Suprapubic skin (tissue), 4 donors: ENCODE data around the gene TAF13. TPM values are rescaled to one million over a fixed set of nuclear protein-coding genes. Genes with fewer than 3 reads are reported as not detected.
"Not testable (repeated sequence)": the region's sequence is repeated elsewhere in the genome, so short reads cannot be mapped to it uniquely, and the experiment has no call there.

ENCODE experiments used
- DNase-seq, 2 donors: peaks; one replicate each; pipeline ENCODE4 v3.0.0-alpha.2; 2019; ENCODE audit warnings: low spot score in 2 of 2
- H3K27ac ChIP-seq: fragments of 200-600 bp; sonication (generic); one replicate; pipeline ENCODE4 v1.5.1; 2019
- H3K27me3 ChIP-seq: fragments of 200-600 bp; sonication (generic); one replicate; pipeline ENCODE4 v1.5.1; 2019
- H3K36me3 ChIP-seq: fragments of 200-600 bp; sonication (generic); one replicate; pipeline ENCODE4 v1.5.1; 2019
- H3K4me1 ChIP-seq: fragments of 200-600 bp; sonication (generic); one replicate; pipeline ENCODE4 v1.5.1; 2019
- H3K4me3 ChIP-seq: fragments of 200-600 bp; sonication (generic); one replicate; pipeline ENCODE4 v1.5.1; 2019; ENCODE audit warnings: mild to moderate bottlenecking
- H3K9me3 ChIP-seq: fragments of 200-600 bp; sonication (generic); one replicate; pipeline ENCODE4 v1.5.1; 2019
- EP300 ChIP-seq: sonication (generic); formaldehyde crosslinking; IDR thresholded peaks from one replicate; pipeline ENCODE4 v1.6.1; 2017; ENCODE audit warnings: antibody characterized with exemption
- POLR2A ChIP-seq, 2 donors: fragments of 450-650 bp; IDR thresholded peaks; one replicate each; pipeline ENCODE4 v1.6.1; 2017; ENCODE audit warnings: antibody characterized with exemption in 2 of 2, mild to moderate bottlenecking in 2 of 2, moderate library complexity in 2 of 2
- POLR2AphosphoS5 ChIP-seq, 3 donors: sonication (generic); formaldehyde crosslinking; IDR thresholded peaks; one replicate each; pipeline ENCODE4 v1.6.1; 2017; ENCODE audit warnings: antibody characterized with exemption in 3 of 3
- WGBS: methylation state at CpG from one replicate; pipeline ENCODE4 v1.1.5; 2018; 5-methylcytosine and 5-hydroxymethylcytosine counted together
- total RNA-seq, 4 donors: library from RNA; depleted of rRNA; stranded (reverse); fragments of >200 nt; gene quantifications; one replicate each; pipeline ENCODE4 v1.1.0, GENCODE V29; 2016
- TF ChIP-seq, protein P1 (sequence below), 2 donors: fragments of 200-600 bp in 1 of 2; fragments of 450-650 bp in 1 of 2; sonication (generic) in 1 of 2; IDR thresholded peaks; one replicate each; pipeline ENCODE4 v1.5.1; 2016 to 2019; ENCODE audit warnings: antibody characterized with exemption in 2 of 2, mild to moderate bottlenecking in 1 of 2, moderate library complexity in 1 of 2

TAF13 gene
- total RNA-seq, 4 donors from 2014 or later, result 10.6 to 33.2 (median 28.0) TPM

DNA sequence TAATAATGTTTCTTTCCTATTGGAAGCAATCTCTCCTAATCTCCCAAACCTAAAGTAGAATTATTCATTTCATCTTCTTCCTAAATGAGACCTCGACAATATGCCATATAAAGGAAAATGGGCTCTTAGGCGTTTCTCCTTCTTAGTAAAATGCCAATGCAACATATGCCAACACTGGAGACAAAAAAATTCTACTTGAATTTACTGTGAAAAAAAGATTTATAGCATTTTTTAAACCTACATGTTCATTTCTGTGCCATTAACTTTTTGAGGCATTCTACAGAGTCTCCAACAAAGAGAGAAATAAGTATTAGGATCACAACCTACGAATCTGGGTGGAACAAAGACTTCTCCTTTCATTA lies 35.2 kb downstream of the TAF13 start:
- no peak for DNase-seq
- no peaks in the 10 kb centered on the region for H3K9me3 ChIP-seq
- H3K4me3 ChIP-seq, result peak overlapping the region; percentile 94
- 9% methylated on average over 3 of the region's 3 CpGs for WGBS
- H3K4me1 ChIP-seq, result peaks cover 23% of the 10 kb centered on the region
- TF ChIP-seq POLR2A (IDR thresholded peaks at IDR 0.05) (no peak), POLR2AphosphoS5 (IDR thresholded peaks at IDR 0.05) (no peak), EP300 (no peak)
- TF ChIP-seq, protein P1, sequence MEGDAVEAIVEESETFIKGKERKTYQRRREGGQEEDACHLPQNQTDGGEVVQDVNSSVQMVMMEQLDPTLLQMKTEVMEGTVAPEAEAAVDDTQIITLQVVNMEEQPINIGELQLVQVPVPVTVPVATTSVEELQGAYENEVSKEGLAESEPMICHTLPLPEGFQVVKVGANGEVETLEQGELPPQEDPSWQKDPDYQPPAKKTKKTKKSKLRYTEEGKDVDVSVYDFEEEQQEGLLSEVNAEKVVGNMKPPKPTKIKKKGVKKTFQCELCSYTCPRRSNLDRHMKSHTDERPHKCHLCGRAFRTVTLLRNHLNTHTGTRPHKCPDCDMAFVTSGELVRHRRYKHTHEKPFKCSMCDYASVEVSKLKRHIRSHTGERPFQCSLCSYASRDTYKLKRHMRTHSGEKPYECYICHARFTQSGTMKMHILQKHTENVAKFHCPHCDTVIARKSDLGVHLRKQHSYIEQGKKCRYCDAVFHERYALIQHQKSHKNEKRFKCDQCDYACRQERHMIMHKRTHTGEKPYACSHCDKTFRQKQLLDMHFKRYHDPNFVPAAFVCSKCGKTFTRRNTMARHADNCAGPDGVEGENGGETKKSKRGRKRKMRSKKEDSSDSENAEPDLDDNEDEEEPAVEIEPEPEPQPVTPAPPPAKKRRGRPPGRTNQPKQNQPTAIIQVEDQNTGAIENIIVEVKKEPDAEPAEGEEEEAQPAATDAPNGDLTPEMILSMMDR (IDR thresholded peaks at IDR 0.05), result no peak
- H3K27me3 ChIP-seq, result no peaks in the 10 kb centered on the region
- H3K27ac ChIP-seq, result peak overlapping the region; percentile 91
- no peaks in the 10 kb centered on the region for H3K36me3 ChIP-seq

DNA sequence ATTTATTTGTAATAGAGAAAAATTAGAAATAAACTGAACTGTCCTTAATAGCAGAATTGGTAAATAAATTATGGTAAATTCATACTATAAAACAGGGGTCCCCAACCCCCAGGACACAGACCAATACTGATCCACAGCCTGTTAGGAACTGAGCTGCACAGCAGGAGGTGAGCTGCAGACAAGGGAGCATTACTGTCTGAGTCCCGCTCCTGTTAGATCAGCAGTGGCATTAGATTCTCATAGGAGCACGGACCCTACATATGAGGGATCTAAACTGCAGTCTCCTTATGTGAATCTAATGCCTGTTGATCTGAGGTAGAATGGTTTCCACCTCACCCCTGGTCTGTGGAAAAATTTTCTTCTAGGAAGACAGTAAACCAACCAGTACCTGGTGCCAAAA lies 41.4 kb downstream of the TAF13 start:
- DNase-seq, result no peak
- Histone ChIP-seq H3K4me1 (peaks cover 2% of the 10 kb centered on the region), H3K27ac (no peak overlapping the region), H3K36me3 (no peaks in the 10 kb centered on the region), H3K9me3 (no peaks in the 10 kb centered on the region), H3K4me3 (no peak overlapping the region), H3K27me3 (no peaks in the 10 kb centered on the region)
- TF ChIP-seq, protein P1 (IDR thresholded peaks at IDR 0.05), result no peak
- TF ChIP-seq POLR2AphosphoS5 (IDR thresholded peaks at IDR 0.05) (no peak), EP300 (no peak), POLR2A (IDR thresholded peaks at IDR 0.05) (no peak)
- 88% methylated on average over 2 of the region's 2 CpGs for WGBS

DNA sequence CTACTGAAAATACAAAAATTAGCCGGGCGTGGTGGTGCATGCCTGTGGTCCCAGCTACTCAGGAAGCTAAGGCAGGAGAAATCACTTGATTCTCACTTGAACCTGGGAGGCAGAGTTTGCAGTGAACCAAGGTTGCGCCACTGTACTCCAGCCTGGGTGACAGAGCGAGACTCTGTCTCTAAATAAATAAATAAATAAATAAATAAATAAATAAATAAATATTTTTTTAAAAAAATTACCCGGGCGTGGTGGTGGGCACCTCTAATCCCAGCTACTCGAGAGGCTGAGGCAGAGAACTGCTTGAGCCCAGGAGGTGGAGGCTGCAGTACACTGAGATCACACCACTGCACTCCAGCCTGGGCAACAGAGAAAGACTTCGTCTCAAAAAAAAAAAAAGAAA lies 46.3 kb downstream of the TAF13 start:
- WGBS, result 91% methylated on average over 8 of the region's 8 CpGs
- H3K9me3 ChIP-seq, H3K4me3 ChIP-seq, H3K36me3 ChIP-seq, H3K27me3 ChIP-seq, DNase-seq, H3K4me1 ChIP-seq, H3K27ac ChIP-seq: not testable (repeated sequence)

DNA sequence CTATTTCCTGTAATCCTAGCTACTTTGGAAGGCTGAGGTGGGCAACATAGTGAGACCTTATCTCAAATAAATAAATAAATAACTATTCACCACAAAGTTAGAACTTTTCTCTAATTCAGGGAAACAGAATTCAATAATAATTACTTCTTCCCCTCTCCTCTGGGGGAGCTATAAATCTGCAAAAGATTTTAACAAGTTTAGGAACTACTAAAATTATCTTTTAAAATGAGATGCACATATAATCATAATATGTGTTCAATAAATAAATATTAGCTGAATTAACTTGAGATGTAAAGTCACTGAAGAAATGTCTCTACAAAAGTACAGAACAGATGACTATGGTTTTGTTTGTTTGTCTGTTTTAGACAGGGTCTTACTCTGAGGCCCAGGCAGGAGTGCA lies 48.0 kb downstream of the TAF13 start:
- Histone ChIP-seq H3K4me1 (no peaks in the 10 kb centered on the region), H3K27me3 (no peaks in the 10 kb centered on the region), H3K9me3 (no peaks in the 10 kb centered on the region), H3K4me3 (no peak overlapping the region), H3K36me3 (peaks cover 2% of the 10 kb centered on the region), H3K27ac (no peak overlapping the region)
- no peak for DNase-seq
- TF ChIP-seq EP300 (no peak), POLR2AphosphoS5 (IDR thresholded peaks at IDR 0.05) (no peak)
- TF ChIP-seq, protein P1 (IDR thresholded peaks at IDR 0.05), result peak in 1 of 2 donors; percentile 21

DNA sequence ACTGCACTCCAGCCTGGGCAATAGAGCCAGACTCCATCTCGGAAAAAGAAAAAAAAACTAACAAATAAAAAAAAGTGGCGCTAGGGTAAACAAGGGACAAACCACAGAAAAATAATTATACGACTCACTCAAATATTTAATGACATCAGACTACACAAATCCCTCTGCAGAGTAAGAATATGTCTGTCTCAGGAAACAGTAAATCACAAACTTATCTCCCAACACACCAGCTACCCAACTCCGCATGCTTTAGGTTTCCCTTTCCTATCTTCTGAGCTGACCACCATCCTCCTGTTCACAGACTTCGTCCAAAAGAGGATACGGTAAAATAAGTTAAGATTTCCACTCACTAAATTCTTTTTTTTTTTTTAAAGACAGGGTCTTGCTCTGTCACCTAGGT lies 50.1 kb downstream of the TAF13 start:
- no peaks in the 10 kb centered on the region for H3K27me3 ChIP-seq
- DNase-seq, result no peak
- H3K9me3 ChIP-seq, result no peaks in the 10 kb centered on the region
- H3K27ac ChIP-seq, result no peak overlapping the region
- no peaks in the 10 kb centered on the region for H3K4me1 ChIP-seq
- 88% methylated on average over 6 of the region's 6 CpGs for WGBS
- TF ChIP-seq EP300, result no peak
- TF ChIP-seq, protein P1 (IDR thresholded peaks at IDR 0.05), result no peak
- no peak for TF ChIP-seq POLR2AphosphoS5 (IDR thresholded peaks at IDR 0.05)
- TF ChIP-seq POLR2A (IDR thresholded peaks at IDR 0.05), result no peak
- H3K4me3 ChIP-seq, result no peak overlapping the region
- H3K36me3 ChIP-seq, result peaks cover 13% of the 10 kb centered on the region

DNA sequence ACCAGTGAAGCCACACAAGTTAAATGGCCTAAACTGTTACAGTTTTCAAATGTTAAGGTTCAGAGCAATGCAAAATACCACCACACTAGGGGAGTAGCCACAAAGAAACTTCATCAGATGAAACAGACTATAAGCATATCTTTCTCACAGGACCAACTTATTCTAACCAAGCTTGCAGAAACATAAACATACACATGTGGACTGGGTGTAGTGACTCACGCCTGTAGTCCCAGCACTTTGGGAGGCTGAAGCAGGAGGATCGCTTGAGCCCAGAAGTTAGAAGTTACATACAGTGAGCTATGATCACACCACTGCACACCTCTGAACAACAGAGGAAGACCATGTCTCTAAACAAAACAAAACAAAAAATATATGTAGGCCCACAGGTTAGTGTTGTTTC lies 51.2 kb downstream of the TAF13 start:
- WGBS, result 94% methylated on average over 2 of the region's 2 CpGs
- Histone ChIP-seq H3K27ac (no peak overlapping the region), H3K36me3 (peaks cover 13% of the 10 kb centered on the region), H3K4me1 (no peaks in the 10 kb centered on the region), H3K27me3 (no peaks in the 10 kb centered on the region), H3K9me3 (no peaks in the 10 kb centered on the region), H3K4me3 (no peak overlapping the region)
- TF ChIP-seq POLR2AphosphoS5 (IDR thresholded peaks at IDR 0.05) (no peak), EP300 (no peak), POLR2A (IDR thresholded peaks at IDR 0.05) (no peak)
- TF ChIP-seq, protein P1 (IDR thresholded peaks at IDR 0.05), result no peak
- DNase-seq, result no peak
